ENCODE results near the gene BCL10.

BCL10 gene

DNA sequence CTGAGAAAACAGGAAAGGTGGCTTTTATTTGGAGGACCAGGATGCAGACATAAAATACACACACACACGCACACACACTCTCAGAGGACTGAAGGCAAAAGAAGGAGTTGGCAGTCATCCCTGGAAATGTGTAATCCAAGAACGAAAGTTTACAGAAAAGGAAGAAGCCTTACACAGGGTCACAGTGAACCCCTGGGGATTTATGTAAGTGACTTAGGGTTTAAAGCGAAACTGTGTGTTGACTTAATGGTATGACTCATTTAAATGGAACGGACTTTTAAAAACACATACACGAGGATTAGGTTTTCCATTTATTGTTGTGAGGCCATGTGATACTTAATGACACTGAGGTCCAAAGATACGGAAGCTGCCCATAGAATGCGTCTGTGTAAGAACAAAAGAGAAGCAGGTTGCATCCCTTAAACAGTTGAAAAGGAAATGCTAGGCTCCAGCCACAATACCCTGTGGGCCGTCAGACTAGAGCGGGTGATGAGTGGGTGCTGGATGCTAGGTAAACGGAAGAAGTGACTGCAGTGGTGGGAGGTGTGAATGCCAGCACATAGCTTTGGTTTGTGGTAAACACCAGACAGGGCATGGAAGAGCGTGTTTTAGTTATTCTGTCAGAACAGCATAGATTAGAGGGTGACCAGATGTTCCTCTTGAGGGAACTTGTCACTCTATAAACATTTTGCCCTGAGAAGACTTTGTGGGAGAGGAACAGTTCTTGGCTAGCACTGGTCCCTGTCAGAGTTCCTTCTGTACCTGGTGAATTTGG is 21.6 kb upstream of the BCL10 start:
- peak; percentile 91 for DNase-seq

DNA sequence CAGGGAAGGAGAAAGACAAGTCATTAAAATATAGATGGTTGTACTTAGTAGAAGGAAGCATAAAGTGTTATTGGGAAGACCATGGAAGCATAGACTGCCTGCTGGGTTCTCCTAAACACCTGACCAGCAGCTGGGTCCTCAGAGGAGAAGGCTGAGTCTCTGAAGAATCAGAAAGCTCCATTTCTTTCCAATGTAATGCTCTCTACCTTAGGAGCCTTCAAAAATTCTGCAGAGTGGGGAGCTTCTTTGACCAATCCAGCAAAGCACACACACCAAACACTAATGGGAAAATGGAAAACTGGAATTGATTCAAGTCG is 21.1 kb upstream of the BCL10 start:
- DNase-seq = no peak

DNA sequence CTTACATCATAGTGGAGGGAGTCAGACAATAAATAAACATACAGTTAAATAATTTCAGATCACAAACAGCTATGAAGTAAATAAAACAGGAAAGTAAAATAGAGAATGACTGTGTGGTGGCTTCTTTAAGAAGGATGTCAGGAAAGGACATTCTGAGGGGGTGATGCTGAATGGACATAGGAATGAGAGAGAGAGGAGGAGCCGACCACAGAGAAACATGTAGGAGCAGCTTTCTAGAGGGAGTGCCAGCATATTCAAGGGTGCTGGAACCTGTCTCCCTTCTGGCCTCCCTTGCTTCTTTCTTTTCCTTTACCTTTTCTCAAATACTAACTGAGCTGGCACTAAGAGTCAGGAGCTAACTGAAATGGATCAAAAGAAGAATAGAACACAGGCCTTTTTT is 20.5 kb upstream of the BCL10 start:
- no peak for DNase-seq

DNA sequence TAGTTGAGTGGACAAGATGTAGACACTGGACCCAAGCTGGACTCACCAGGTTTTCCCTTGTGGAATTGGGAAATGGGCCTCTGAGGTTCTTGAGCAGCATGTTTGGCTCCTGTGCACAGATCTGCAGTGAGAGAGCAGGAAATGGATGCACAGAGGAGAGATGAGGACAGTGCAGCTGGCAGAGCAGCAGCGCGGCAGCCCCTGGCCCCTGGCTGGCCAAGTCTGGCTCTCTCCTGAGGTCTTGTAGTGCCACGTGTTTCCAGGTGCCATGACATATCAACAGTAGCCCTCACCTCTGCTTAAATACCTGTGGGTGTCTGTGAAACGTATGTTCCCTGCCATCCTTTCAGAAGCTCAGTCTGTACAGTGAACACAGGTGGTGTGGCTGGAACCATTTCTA is 19.2 kb upstream of the BCL10 start:
- no peak for DNase-seq

DNA sequence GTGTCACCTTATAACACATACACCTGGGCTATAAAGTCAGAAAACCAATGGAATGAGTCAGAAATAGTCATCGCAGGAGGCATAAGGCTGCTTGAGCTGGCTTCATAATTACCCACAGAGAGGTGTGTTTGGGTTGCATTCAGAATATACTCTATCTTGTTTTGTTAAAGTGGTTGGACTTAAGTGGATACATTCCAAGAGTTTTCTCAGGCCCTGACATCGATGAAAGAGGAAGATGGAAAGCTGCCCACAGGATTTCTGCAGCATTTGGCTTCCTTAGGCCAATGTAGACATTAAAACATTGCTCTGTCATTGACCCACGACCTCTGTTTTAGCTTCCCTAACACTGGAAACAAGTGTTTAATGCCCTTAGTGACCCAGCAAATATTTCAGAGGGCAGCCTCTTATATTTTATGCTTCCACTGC is 18.6 kb upstream of the BCL10 start:
- no peak for DNase-seq

DNA sequence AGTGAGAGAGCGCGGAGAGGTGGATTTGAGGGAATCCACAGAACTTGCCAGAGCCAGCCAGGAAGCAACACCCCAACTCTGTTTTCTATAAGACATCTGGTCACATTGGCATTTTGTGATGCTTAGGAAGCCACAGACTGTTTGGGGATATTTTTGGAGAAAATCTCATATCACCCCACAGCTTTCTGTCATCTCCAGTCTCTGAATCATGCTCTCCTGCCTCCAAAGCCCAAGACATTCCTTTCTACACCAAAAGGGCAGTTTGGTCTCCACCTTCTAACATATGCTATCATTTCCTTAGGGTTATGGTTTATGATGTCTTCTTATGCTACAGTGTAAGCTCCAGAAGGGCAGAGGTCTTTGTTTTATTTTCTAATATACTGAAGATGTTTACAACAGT is 14.4 kb upstream of the BCL10 start:
- DNase-seq = no peak

DNA sequence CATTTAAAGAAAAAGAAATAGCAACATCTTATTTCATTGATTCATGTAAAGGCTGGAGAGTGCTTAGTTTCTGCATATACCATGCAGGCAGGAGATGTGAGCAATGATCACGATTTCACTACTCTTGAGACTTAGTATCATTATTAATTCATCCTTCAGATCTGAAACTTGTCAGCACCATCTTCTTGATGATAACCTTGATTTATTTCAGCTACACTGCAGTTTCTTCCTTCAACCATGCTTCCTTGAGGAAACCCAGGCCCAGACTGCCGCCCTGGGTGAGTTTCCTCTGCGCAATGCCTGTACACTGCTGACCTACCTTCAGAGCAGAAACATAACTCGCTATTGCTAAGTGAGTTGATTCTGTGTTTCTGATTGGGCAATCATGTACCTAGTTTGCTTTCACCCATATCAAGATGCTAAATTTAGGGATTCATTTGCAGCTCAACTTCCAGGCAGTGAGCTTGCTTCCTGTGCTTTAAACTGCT is 13.5 kb upstream of the BCL10 start:
- no peak for DNase-seq

DNA sequence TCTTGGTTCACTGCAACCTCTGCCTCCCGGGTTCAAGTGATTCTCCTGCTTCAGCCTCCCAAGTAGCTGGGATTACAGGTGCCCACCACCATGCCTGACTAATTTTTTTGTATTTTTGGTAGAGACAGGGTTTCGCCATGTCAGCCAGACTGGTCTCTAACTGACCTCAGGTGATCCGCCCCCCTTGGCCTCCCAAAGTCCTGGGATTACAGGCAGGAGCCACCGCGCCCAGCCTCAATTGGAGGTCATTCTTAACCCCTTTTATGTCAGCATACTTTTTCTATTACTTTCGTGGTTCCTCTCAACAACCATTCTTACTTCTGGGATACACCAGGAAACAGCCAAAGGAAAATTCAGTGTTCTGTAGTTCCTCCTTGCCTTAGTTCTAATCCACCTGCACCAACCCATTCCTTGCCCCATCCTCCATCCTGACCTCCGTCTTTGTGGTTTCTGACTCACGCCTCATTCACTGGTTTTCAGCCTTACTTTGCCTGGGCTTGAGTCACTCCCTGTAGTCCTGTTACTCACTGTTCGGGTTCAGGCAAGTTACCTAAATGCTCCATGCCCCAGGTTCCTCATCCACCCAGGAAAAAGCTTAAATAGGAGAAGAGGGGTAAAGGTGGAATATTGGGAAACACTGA is 12.9 kb upstream of the BCL10 start:
- no peak for DNase-seq

DNA sequence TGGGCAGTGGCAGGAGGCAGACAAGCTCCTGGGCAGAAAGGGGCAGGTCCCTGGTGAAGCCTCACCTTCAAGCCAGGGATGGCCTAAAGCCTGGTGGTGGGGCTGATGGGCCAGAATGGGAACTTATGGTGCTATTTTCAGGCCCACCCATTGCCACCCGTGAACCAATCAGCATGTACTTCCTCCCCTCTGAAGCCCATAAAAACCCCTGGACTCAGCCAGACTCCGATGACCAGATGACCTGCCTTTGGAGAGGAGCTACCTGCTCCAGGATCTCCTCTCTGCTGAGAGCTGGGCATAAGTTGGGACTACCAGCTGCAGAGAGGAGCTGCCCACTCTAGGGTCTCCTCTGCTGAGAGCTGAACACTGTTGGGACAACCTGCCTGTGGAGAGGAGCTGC is 7.8 kb upstream of the BCL10 start:
- DNase-seq = no peak

DNA sequence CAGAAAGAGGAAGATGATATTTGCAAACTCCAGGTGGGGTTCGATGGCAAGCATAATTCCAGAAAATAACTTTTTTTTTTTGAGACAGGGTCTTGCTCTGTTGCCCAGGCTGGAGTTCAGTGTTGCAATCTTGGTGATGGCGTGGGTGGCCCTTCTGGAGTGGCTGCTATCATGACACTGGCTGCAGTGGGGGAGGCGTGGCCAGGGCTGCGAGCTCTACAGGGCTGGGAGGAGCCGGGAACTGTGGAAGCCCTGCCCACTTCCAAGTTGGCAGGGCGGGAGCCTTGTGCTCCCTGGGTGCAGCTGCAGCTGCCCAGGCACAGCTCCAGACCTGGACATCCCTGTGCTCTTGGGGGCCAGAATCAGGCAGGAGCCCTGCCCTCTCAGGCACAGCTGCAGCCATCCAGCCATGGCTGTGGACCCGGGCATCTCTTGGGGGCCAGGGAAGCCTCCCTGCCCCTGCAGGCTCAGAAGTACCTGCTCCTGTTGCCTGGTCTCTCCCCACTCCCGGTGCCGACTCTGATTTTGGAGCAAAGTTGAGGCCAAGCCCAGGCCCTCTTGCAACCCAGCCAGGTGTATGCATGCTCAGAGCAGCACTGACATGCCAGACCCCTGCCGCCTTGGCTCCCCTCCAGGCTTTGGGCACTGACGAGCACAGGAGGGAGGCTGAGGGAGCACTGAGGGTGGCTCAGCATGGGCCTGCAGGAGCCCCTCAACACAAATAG is 7.2 kb upstream of the BCL10 start:
- no peak for DNase-seq

DNA sequence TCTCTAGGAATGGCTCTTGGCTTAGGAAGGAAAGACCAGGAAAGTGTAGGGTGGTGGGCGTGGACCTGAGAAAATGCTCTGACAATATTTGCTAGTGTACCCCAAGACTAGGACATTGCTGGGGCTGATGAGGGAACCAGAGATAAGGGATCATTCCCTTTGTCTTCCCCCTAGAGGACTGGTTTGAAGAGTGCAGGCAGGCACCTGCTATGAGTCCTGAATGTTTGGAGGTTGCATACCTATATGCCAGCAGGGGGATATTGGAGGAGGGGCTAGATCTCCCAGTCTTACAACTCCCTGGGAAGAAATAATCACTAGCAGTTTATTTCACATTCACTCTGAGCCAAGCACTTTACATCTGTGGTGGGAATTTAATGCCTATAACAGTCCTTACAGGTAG is 6.0 kb upstream of the BCL10 start:
- no peak for DNase-seq

DNA sequence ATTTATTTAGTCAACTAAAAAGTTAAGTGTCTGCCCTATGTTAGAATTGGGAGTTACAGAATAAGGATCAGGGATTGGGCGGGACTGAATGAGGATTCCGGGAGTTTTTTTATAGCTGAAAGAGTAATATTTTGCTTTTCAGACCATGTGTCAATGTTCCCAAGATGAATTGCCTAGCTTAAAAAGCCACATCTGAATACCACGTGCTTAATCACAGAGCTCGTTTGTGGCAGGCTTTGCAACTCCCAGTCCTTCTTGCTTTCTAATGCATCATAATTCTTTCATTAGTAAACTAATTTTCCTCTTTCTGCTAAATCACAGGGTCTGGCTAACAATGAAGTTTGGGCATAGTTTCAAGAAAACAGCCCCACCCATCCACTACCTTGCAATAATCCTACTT is 4.2 kb upstream of the BCL10 start:
- no peak for DNase-seq

DNA sequence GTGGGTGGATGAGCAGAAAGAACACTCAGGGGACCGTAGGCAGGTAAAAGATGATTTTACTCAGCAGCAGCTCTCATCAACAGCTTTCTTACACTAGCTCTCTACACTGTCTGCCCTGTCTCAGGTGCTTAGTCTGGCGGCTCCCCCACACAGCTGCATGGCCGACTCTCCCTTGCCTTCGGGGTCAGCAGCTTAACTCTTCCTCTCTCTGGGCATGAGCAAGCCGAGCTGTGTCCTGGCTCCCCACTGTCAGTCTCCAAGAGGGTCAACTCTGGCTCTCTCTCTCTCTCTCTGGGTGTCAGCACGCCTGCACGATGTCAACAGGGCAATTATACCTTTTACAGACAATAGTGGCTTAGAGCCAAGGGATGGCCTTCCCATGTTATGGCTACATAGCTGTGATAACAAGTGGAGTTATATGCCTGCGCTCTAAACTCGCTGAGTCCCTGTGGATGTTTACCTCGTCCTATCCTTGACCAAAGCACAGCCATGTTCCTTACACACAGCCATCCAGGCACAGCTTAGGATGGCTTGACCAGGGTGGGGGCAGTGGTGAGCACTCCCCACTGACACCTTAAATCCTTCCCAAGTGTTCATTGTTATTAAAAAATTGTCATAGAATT is 3.1 kb upstream of the BCL10 start:
- DNase-seq = no peak

DNA sequence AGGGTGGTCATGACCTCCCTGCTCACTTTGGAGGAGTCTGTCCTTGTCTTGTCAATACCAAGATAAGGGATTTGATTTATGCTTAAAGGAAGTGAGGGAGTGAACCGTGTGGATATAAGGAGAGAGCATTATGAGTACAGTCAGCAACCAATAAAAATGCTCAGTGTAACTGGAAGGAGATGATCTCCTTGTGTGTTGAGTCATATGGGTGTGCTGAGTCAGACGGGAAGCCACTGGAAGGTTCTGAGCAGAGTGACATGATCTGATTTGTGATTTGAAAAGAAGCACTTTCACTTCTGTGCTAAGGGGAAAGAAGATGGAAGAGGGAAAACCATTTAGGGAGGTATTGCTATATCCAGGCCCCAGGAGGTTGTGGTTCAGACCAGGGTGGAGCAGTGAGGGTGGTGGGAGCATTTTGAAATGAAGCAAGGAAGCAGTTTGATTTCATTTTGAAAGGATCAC is 2.5 kb upstream of the BCL10 start:
- DNase-seq = no peak

DNA sequence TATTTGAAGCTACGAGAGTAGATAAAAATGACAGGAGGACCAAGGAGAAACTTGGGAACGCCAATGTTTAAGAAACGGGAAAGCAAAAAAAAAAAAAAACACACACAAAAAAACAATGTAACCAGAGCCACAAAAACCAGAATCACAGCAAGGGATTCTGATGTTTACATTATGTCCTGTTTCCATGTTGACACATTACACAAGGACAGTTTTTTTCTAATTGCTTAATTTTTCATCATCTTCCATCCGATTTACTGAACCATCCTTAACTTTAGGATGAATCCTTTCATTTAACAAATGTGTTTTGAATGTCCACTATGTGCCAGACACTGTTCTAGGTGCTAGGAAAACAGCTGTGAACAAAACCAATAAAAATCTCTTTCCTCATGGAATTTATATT is 1.4 kb upstream of the BCL10 start:
- no peak for DNase-seq

DNA sequence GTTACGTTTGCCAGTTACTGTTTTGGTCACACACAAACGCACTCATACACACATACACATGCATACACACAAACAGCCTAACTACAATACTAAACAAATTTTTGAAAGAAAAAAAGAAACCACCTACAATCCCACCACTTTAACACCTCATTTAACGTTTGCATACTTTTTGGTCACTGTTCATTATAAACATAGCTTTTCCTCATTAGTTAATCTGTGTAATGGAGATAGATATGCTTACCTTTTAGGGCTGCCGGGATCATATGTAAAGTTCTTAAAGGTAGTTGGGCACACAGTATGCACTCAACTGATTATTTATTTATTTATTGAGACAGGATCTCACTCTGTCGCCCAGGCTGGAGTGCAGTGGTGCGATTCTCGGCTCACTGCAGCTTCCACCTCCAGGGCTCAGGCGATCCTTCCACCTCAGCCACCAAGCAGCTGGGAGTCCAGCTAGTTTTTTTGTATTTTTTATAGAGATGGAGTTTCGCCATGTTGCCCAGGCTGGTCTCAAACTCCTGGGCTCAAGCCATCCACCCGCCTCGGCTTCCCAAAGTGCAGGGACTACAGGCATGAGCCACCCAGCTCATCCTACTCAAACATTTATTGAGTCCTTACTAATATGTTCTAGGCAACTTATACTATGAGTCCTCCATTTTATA is 677 bp upstream of the BCL10 start:
- no peak for DNase-seq

DNA sequence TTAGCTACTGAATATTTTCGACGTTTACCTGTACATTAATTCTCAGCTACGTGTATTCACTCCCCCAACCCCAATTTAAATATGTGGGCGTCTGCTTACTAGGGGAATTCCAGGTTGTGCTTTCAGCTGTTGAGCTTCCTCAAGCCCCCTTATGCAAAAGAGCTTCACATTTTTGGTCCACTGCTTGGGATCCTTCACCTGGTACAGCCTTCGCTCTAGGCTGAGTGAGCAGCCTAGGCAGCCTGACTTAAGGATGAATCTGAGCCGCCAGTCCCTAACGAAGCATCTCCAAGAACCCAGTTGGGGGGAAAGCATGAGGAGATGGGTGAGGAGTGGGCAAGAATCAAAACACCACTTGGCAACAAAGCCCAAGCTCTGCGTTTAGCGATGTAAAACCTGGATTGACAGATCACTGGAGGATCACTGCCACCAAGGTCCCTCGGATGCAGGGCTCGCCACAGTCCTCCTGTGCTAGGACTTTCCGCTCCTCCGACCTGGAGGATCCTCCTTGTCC is 674 bp downstream of the BCL10 start:
- DNase-seq = peak; percentile 48

DNA sequence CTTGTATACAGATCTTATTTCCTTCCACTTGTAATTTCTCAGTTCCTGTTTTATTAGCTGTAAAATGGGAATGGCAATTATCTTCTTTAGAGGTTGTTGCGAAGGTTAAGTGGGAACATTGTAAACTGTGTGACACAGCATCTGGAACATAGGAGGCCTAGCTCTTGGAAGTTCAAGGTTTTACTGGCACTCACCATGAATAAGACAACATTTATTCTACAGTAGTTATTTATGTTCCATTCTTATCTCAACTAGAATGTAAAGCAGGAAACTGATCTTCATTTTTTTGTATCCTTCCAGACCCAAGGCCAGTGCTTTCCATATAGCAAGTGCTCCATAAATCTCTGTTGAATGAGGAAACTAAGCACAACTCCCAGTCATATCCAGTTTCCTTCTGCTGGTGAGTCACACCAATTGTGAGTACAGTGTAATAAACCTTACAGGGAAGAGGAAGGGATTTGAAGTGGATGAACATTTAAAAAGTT is 1.4 kb downstream of the BCL10 start:
- DNase-seq = no peak

DNA sequence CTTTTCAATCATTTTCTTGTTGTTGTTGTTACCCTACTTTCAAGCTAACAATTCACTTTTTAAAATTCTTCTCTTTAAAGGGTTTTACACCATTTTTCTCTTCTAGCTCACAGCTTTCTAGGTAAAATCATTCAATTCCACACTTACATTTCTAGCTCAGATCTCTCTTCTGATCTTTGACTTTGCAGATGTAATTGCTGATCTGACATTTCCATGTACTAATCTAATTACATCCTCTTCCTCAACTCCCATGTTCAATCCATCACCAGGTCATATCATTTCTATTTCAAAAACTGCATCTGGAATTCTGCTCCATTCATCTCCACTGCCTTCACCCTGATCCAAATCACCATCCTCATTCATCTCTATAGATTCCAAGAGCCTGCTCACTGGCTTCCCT is 3.0 kb downstream of the BCL10 start:
- no peak for DNase-seq

DNA sequence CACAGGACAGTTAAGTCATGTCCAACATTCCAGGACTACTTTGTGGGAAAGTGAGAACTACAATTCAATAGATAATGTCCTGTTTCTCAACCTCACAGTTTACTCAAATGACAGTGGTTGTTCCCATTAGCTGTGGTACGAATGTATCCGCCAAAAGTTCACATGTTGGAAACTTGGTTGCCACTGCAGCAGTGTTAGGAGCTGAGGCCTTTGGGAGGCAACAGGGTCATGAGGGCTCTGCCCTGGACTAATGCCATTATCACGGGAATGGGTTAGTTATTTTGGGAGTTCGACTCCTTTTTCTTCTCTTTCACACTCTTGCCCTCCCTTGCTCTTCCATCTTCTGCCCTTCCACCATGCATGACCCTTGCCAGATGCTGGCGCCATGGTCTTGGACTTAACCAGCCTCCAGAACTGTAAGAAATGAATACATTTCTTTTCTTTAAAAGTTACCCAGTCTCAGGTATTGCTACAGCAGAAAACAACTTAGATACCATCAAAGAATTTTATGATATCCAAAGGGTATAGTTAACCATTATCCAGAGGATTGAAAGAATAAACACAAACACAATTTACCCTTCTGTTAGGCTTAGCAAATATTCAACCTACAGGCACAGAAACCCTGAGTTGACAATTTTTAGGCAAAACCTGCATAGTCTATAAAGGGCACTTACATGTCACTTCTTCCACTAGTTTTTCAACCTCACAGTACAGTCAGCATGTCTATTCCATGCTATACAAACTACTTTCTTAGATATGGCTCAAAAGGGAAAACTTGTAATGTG is 7.4 kb downstream of the BCL10 start:
- no peak for DNase-seq

DNA sequence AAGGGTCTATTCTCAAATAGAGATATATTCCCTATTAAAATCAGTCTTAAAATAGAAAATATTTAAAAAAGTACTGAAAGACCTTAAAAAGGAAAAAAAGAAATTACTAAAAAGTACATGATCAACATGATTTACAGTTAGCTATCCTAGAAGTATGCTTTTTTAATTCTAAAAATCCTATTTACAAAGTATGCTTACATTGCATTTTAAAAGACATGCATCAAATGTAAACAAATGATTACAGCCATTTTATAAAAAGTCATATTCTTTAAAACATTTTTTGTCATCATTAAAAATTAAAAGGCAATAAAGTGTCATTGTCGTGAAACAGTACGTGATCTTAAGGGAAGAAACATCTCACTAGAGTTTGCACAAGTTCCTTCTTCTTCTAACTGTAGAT is 9.1 kb downstream of the BCL10 start:
- no peak for DNase-seq

DNA sequence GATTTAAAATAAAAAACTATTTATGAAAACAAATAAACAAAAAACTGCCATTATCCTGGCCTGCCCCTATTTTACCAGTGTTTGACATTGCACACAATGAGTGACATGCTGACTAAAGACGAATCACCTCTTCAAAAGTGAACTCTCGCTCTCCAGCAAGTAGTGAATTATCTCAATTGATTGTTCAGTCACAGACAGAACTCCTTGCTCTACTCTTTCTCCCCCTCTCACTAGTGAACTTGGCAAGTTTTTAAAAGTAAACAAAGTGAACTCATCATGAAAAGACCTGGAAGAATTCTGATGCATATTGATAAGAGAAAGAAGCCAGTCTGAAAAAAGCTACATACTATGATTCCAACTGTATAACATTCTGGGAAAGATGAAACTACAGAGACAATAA is 12.3 kb downstream of the BCL10 start:
- no peak for DNase-seq

Measured in DMS79 treated with DMSO at 0.1 percent for 48 hours (cell line).